22Rv1 (cell line): Measurements from ENCODE around the gene ABLIM2.

ENCODE experiments used
- ZFX ChIP-seq: fragments of 450-650 bp; IDR thresholded peaks from 2 replicates; pipeline ENCODE4 v1.6.1; 2017; ENCODE audit warnings: antibody characterized with exemption, borderline replicate concordance
- TF ChIP-seq, protein P1 (sequence below): fragments of 450-650 bp; IDR thresholded peaks from 2 replicates; pipeline ENCODE4 v1.5.1; 2017; ENCODE audit warnings: mild to moderate bottlenecking

DNA sequence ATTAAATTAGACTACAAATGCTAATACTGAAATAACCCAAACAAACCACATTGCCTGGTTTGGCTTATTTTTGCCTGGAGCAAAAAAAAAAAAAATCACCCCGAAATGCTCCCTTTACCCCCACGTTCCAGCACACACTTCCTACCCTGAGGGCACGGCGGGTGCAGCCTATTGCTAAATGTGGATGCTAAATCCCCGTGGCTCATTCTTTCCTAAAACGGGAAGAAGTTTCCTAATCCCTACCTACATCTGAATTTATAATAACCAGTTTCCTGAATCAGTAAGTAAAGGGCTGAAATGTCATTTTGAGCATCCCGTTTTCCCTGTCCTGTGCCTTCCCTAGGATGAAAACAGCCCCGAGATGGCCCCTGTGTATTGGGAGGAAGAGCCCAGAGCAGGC is 97.0 kb downstream of the ABLIM2 start:
- TF ChIP-seq, protein P1, sequence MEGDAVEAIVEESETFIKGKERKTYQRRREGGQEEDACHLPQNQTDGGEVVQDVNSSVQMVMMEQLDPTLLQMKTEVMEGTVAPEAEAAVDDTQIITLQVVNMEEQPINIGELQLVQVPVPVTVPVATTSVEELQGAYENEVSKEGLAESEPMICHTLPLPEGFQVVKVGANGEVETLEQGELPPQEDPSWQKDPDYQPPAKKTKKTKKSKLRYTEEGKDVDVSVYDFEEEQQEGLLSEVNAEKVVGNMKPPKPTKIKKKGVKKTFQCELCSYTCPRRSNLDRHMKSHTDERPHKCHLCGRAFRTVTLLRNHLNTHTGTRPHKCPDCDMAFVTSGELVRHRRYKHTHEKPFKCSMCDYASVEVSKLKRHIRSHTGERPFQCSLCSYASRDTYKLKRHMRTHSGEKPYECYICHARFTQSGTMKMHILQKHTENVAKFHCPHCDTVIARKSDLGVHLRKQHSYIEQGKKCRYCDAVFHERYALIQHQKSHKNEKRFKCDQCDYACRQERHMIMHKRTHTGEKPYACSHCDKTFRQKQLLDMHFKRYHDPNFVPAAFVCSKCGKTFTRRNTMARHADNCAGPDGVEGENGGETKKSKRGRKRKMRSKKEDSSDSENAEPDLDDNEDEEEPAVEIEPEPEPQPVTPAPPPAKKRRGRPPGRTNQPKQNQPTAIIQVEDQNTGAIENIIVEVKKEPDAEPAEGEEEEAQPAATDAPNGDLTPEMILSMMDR = no peak
- no peak for TF ChIP-seq ZFX
